Measurements from ENCODE around the gene IFRD1.
A peak's percentile ranks its signal among the peaks of the same experiment; 100 is the strongest.

The IFRD1 gene

GRCh38 chr7:112449902-112450806 is at the start of gene IFRD1:
Gene IFRD1, plus strand, starts transcription at chr7:112450460. Its CDS starts 229 bp downstream, at chr7:112450689.
- DNase-seq (peak; percentile 99), ATAC-seq (peak; percentile 82)
- Mint-ChIP-seq H3K4me1 (peaks cover 49% of the 10 kb centered on the region), H3K9me3 (no peaks in the 10 kb centered on the region), H3K27ac (peak within 1 kb of the TSS; percentile 92), H3K27me3 (no peaks in the 10 kb centered on the region), H3K36me3 (ENCODE audit: low read depth) (peaks cover 17% of the 10 kb centered on the region), H3K4me3 (peak within 1 kb of the TSS; percentile 97)

- H3K36me3 Mint-ChIP-seq (ENCODE audit: low read depth), result no peaks in the 10 kb centered on the region
- no peaks in the 10 kb centered on the region for H3K9me3 Mint-ChIP-seq
- ATAC-seq, result no peak
- no peaks in the 10 kb centered on the region for H3K4me1 Mint-ChIP-seq
- no peak overlapping the region for H3K27ac Mint-ChIP-seq
- peaks cover 8% of the 10 kb centered on the region for H3K27me3 Mint-ChIP-seq
- H3K4me3 Mint-ChIP-seq, result no peak overlapping the region
- DNase-seq, result no peak
Observed at GRCh38 chr7:112404321-112404720, 45.9 kb upstream of the IFRD1 start.

- peaks cover 11% of the 10 kb centered on the region for H3K27me3 Mint-ChIP-seq
- DNase-seq, result no peak
- H3K36me3 Mint-ChIP-seq (ENCODE audit: low read depth), result no peaks in the 10 kb centered on the region
- no peak for ATAC-seq
- H3K9me3 Mint-ChIP-seq, result no peaks in the 10 kb centered on the region
- no peak overlapping the region for H3K4me3 Mint-ChIP-seq
- no peaks in the 10 kb centered on the region for H3K4me1 Mint-ChIP-seq
- H3K27ac Mint-ChIP-seq, result no peak overlapping the region
Observed at GRCh38 chr7:112405286-112405685, 45.0 kb upstream of the IFRD1 start.

- no peak for ATAC-seq
- H3K9me3 Mint-ChIP-seq, result no peaks in the 10 kb centered on the region
- H3K36me3 Mint-ChIP-seq (ENCODE audit: low read depth), result no peaks in the 10 kb centered on the region
- no peak overlapping the region for H3K4me3 Mint-ChIP-seq
- peaks cover 10% of the 10 kb centered on the region for H3K27me3 Mint-ChIP-seq
- no peaks in the 10 kb centered on the region for H3K4me1 Mint-ChIP-seq
- no peak for DNase-seq
- H3K27ac Mint-ChIP-seq, result no peak overlapping the region
Observed at GRCh38 chr7:112407261-112407660, 43.0 kb upstream of the IFRD1 start.

DNA sequence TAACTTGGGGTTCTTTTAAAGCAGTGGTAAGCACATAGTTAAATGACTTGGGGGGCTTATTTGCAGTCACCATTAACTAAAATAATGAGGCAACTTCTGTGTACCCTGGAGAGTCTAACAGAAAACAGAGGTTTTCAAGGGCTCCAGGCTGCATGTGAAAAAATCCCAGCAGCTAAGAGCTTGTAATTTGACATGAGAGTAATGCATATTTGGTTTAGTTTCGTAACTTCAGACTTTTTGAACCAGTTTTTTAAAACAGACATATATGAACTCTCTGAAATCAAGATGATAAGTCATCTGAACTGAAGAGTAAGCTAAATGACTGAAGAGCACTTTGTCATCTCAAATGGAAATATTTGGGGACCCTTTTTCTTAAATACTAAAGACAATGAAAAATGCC is 40.2 kb upstream of the IFRD1 start:
- Mint-ChIP-seq H3K9me3 (no peaks in the 10 kb centered on the region), H3K36me3 (ENCODE audit: low read depth) (no peaks in the 10 kb centered on the region), H3K27me3 (peaks cover 13% of the 10 kb centered on the region), H3K27ac (no peak overlapping the region), H3K4me1 (no peaks in the 10 kb centered on the region), H3K4me3 (no peak overlapping the region)
- no peak for DNase-seq
- no peak for ATAC-seq

GRCh38 chr7:112411186-112411795 is 39.0 kb upstream of the IFRD1 start:
- H3K4me1 Mint-ChIP-seq, result peaks cover 1% of the 10 kb centered on the region
- DNase-seq, result no peak
- no peak for ATAC-seq

GRCh38 chr7:112414855-112415490 is 35.3 kb upstream of the IFRD1 start:
- H3K27me3 Mint-ChIP-seq, result peaks cover 5% of the 10 kb centered on the region
- DNase-seq (no peak), ATAC-seq (no peak)
- peaks cover 1% of the 10 kb centered on the region for H3K4me1 Mint-ChIP-seq
- no peak overlapping the region for H3K27ac Mint-ChIP-seq
- H3K36me3 Mint-ChIP-seq (ENCODE audit: low read depth), result no peaks in the 10 kb centered on the region
- H3K9me3 Mint-ChIP-seq, result peaks cover 6% of the 10 kb centered on the region
- no peak overlapping the region for H3K4me3 Mint-ChIP-seq

More at GRCh38 chr7:112411186-112411795, 39.0 kb upstream of the IFRD1 start:
- Mint-ChIP-seq H3K27ac (no peak overlapping the region), H3K9me3 (no peaks in the 10 kb centered on the region), H3K4me3 (no peak overlapping the region), H3K36me3 (ENCODE audit: low read depth) (no peaks in the 10 kb centered on the region), H3K27me3 (peaks cover 14% of the 10 kb centered on the region)

- ATAC-seq (no peak), DNase-seq (no peak)
- Mint-ChIP-seq H3K36me3 (ENCODE audit: low read depth) (no peaks in the 10 kb centered on the region), H3K27me3 (peaks cover 5% of the 10 kb centered on the region), H3K4me3 (no peak overlapping the region), H3K9me3 (peaks cover 6% of the 10 kb centered on the region), H3K4me1 (peaks cover 1% of the 10 kb centered on the region), H3K27ac (no peak overlapping the region)
Observed at GRCh38 chr7:112416127-112416526, 34.1 kb upstream of the IFRD1 start.

DNA sequence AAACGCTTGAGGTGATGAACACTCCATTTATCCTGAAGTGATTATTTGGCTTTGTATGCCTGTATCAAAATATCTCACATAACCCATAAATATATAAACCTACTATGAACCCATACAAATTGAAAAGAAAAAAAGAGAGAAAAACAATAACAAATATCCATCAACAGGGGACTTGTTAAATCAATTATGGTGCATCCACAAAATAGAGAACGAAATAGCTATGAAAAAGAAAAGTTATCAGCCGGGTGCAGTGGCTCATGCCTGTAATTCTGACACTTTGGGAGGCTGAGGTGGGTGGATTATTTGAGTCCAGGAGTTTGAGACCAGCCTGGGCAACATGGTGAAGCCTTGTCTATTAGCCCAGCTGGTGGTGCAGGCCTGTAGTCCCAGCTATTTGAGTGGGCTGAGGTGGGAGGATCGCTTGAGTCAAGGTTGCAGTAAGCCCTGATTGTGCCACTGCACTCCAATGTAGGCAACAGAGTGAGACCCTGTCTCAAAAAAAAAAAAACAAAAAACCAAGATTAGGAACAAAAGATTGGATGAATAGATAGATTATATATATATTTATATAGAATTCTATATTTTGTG is 30.6 kb upstream of the IFRD1 start:
- H3K36me3 Mint-ChIP-seq (ENCODE audit: low read depth), result no peaks in the 10 kb centered on the region
- DNase-seq (no peak), ATAC-seq (no peak)
- H3K4me1 Mint-ChIP-seq, result peaks cover 25% of the 10 kb centered on the region
- no peak overlapping the region for H3K27ac Mint-ChIP-seq
- peaks cover 3% of the 10 kb centered on the region for H3K27me3 Mint-ChIP-seq
- H3K4me3 Mint-ChIP-seq, result no peak overlapping the region
- H3K9me3 Mint-ChIP-seq, result peaks cover 6% of the 10 kb centered on the region

DNA sequence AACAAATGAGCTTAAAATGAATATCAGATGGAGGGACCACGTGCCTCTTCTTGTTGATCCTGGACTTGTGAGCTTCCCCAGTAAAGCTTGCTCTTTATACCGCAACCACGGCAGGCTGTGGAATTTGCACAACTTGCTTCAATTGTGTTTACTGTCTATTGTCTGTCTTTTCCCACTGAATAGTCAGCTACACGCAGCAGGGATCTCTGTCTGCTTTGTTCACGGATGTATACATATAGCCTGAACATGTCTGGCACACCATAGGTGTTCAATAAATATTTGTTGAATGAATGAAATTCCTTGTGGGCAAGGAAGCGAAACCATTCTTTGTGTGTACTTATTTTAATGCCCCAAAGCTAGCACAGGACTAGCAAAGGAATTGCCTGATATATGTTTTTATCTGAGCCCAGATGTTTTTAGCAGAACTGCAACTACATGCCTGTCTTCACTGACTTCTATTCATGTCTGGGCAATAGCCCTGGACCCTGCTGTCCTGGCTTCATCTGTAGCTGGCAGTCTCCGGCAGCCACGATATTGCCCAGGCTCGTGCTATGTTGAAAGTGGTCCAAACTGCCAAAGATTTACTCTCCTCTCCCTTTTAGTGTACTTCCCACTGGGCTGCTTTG is 29.9 kb upstream of the IFRD1 start:
- no peaks in the 10 kb centered on the region for H3K27me3 Mint-ChIP-seq
- H3K9me3 Mint-ChIP-seq, result peaks cover 6% of the 10 kb centered on the region
- H3K36me3 Mint-ChIP-seq (ENCODE audit: low read depth), result no peaks in the 10 kb centered on the region
- peaks cover 25% of the 10 kb centered on the region for H3K4me1 Mint-ChIP-seq
- no peak overlapping the region for H3K27ac Mint-ChIP-seq
- DNase-seq (no peak), ATAC-seq (no peak)
- no peak overlapping the region for H3K4me3 Mint-ChIP-seq

DNA sequence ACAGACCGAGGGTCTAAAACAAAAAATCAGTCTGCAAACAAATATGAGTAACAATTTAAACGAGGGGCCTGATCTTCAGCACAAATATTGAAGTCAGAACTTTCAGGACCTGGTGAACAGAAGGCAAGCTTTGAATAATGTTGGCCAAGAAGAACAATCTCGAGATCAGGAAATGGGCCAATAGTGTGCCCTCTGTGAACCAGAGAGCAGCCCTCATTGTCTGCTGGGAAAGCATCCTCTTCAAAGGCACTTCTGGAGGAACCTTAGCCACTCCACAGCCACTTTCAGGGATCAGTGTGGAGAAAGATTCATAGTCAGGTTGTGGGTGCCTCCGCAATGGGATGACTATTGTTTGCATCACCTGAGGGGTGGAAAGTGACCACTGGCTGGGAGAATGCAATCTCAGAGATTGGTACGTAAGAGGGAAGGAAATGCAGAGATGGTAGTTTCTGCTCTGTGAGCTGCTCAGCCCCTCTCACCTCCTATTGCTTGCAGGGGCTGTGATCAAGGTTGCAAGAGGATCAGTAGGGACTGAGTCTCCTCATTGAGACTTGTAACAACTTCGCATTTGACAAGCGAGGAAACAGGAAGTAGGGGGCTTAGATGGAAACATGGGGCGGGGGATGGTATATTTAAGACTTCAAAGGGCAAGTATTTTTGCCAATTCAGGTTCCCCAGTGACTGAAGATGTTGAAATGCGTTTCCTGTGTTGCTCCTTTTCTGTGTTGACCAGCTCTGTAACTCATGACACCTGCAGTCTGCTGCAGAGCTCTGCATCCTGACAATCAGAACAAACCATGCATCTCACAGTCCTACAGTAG is 28.4 kb upstream of the IFRD1 start:
- Mint-ChIP-seq H3K27me3 (no peaks in the 10 kb centered on the region), H3K9me3 (peaks cover 6% of the 10 kb centered on the region), H3K4me1 (peaks cover 24% of the 10 kb centered on the region), H3K36me3 (ENCODE audit: low read depth) (no peaks in the 10 kb centered on the region), H3K27ac (peak overlapping the region; percentile 29), H3K4me3 (no peak overlapping the region)
- DNase-seq, result peak; percentile 3
- ATAC-seq, result peak; percentile 59

GRCh38 chr7:112422842-112423496 is 27.3 kb upstream of the IFRD1 start:
- H3K4me1 Mint-ChIP-seq, result peaks cover 24% of the 10 kb centered on the region
- no peaks in the 10 kb centered on the region for H3K27me3 Mint-ChIP-seq
- H3K4me3 Mint-ChIP-seq, result no peak overlapping the region
- peaks cover 6% of the 10 kb centered on the region for H3K9me3 Mint-ChIP-seq
- DNase-seq, result peak; percentile 38
- no peaks in the 10 kb centered on the region for H3K36me3 Mint-ChIP-seq (ENCODE audit: low read depth)
- peak overlapping the region; percentile 29 for H3K27ac Mint-ChIP-seq
- ATAC-seq, result peak; percentile 73

DNA sequence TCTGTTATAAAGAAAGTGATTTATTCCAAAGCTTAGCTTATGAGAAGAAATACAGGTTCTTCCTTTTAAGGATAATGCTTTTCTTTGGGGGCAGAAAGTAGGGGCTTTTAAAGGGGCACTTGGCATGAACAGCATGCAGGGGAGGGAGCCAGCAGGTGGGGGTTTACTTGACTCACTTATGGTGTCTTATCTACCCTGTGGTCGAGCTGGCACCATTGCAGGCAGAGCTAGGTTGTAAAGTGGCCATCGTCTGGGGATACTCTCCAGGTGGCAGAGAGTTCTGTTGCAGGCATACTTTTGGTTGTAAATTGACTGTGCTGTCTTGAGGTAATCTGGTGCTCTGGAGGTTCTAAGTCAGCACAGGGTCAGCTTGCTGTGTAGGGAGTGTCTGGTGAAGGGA is 26.3 kb upstream of the IFRD1 start:
- ATAC-seq, result no peak
- Mint-ChIP-seq H3K36me3 (ENCODE audit: low read depth) (no peaks in the 10 kb centered on the region), H3K4me3 (no peak overlapping the region), H3K27ac (no peak overlapping the region), H3K9me3 (peaks cover 2% of the 10 kb centered on the region), H3K4me1 (peaks cover 24% of the 10 kb centered on the region), H3K27me3 (no peaks in the 10 kb centered on the region)
- DNase-seq, result no peak
